DND-41 (cell line): ENCODE measurements around the gene GRAMD4.

Experiments used
- EZH2 ChIP-seq: IDR thresholded peaks from 3 replicates; pipeline ENCODE4 v1.6.1; 2012; ENCODE audit warnings: borderline replicate concordance, low read depth, mild to moderate bottlenecking, moderate library complexity, low read length, inconsistent platforms; ENCODE audit not compliant: severe bottlenecking
- TF ChIP-seq, protein P1 (sequence below): IDR thresholded peaks from 2 replicates; pipeline ENCODE4 v1.5.1; 2012; ENCODE audit warnings: borderline replicate concordance, low read length, moderate library complexity, mild to moderate bottlenecking; ENCODE audit not compliant: poor library complexity, severe bottlenecking; ENCODE audit errors: extremely low read depth

DNA sequence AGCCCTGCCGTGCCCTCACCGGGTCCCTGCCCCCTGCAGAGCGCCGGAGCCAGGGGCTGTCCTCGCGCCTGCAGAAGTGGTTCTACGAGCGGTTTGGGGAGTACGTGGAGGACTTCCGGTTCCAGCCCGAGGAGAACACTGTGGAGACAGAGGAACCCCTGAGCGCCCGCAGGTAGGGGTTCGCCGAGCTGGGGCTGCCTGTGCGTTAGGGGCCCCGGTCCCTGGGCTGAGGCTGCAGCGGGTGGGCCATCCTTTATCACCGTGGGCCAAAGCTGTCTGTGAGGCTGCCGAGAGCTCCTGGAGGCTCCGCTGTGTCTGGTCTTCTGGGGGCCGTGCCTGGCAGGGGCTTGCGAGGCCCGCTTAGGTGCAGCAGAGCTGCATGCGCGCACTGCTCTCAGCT lies 42.8 kb downstream of the GRAMD4 start:
- TF ChIP-seq, protein P1, sequence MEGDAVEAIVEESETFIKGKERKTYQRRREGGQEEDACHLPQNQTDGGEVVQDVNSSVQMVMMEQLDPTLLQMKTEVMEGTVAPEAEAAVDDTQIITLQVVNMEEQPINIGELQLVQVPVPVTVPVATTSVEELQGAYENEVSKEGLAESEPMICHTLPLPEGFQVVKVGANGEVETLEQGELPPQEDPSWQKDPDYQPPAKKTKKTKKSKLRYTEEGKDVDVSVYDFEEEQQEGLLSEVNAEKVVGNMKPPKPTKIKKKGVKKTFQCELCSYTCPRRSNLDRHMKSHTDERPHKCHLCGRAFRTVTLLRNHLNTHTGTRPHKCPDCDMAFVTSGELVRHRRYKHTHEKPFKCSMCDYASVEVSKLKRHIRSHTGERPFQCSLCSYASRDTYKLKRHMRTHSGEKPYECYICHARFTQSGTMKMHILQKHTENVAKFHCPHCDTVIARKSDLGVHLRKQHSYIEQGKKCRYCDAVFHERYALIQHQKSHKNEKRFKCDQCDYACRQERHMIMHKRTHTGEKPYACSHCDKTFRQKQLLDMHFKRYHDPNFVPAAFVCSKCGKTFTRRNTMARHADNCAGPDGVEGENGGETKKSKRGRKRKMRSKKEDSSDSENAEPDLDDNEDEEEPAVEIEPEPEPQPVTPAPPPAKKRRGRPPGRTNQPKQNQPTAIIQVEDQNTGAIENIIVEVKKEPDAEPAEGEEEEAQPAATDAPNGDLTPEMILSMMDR: no peak
- no peak for TF ChIP-seq EZH2
